Measurements from ENCODE around the gene PLIN4.
A peak's percentile ranks its signal among the peaks of the same experiment; 100 is the strongest.

PLIN4 gene

GRCh38 chr19:4524808-4525562 lies 6.7 kb upstream of the PLIN4 start:
- peak; percentile 51 for DNase-seq

GRCh38 chr19:4523306-4524110 lies 5.2 kb upstream of the PLIN4 start:
- peak; percentile 58 for DNase-seq

GRCh38 chr19:4522291-4523002 lies 4.2 kb upstream of the PLIN4 start:
- no peak for DNase-seq

GRCh38 chr19:4521888-4522242 lies 3.6 kb upstream of the PLIN4 start:
- no peak for DNase-seq

- no peak for DNase-seq
Measured at GRCh38 chr19:4521170-4521887, 3.0 kb upstream of the PLIN4 start.

- DNase-seq, result no peak
Measured at GRCh38 chr19:4519521-4520277, 1.4 kb upstream of the PLIN4 start.

GRCh38 chr19:4519172-4519496 lies 848 bp upstream of the PLIN4 start:
- DNase-seq, result no peak

GRCh38 chr19:4517451-4518057 lies 732 bp downstream of the PLIN4 start:
- DNase-seq, result no peak

- no peak for DNase-seq
Measured at GRCh38 chr19:4516939-4517300, 1.4 kb downstream of the PLIN4 start.

GRCh38 chr19:4516199-4516938 lies 1.9 kb downstream of the PLIN4 start:
- no peak for DNase-seq

- DNase-seq, result no peak
Measured at GRCh38 chr19:4515732-4516131, 2.6 kb downstream of the PLIN4 start.

- DNase-seq, result no peak
Measured at GRCh38 chr19:4513248-4513647, 5.0 kb downstream of the PLIN4 start.

GRCh38 chr19:4512070-4512469 lies 6.2 kb downstream of the PLIN4 start:
- no peak for DNase-seq

GRCh38 chr19:4511300-4512054 lies 6.8 kb downstream of the PLIN4 start:
- DNase-seq, result no peak

GRCh38 chr19:4510435-4511255 lies 7.6 kb downstream of the PLIN4 start:
- no peak for DNase-seq

- DNase-seq, result no peak
Measured at GRCh38 chr19:4508698-4509097, 9.6 kb downstream of the PLIN4 start.

- no peak for DNase-seq
Measured at GRCh38 chr19:4507804-4508203, 10.5 kb downstream of the PLIN4 start.

- no peak for DNase-seq
Measured at GRCh38 chr19:4507150-4507452, 11.2 kb downstream of the PLIN4 start.

- peak; percentile 60 for DNase-seq
Measured at GRCh38 chr19:4506449-4507149, 11.7 kb downstream of the PLIN4 start.

Data from inflammatory macrophage treated with lipopolysaccharide for 4 hours (primary cell).